Hypothalamus (tissue), 51 donors: ENCODE measurements around the gene SUMF1.
A peak's percentile ranks its signal among the peaks of the same experiment; 100 is the strongest.

Source experiments
- DNase-seq, 51 donors: peaks; one replicate each; lab custom pipeline; 2025; lab: John Stamatoyannopoulos, UW

Gene SUMF1

GRCh38 chr3:4395448-4395847 is 71.6 kb downstream of the SUMF1 start:
- no peak for DNase-seq

- no peak for DNase-seq
Measured at GRCh38 chr3:4394567-4394966, 72.5 kb downstream of the SUMF1 start.

- no peak for DNase-seq
Measured at GRCh38 chr3:4394048-4394447, 73.0 kb downstream of the SUMF1 start.

- peak in 1 of 51 donors; percentile 1 for DNase-seq
Measured at GRCh38 chr3:4392992-4393391, 74.1 kb downstream of the SUMF1 start.

- DNase-seq = no peak
Measured at GRCh38 chr3:4387210-4388204, 79.6 kb downstream of the SUMF1 start.

- no peak for DNase-seq
Measured at GRCh38 chr3:4385201-4385600, 81.9 kb downstream of the SUMF1 start.

GRCh38 chr3:4380013-4380412 is 87.1 kb downstream of the SUMF1 start:
- DNase-seq = no peak

GRCh38 chr3:4376499-4376898 is 90.6 kb downstream of the SUMF1 start:
- no peak for DNase-seq

- no peak for DNase-seq
Measured at GRCh38 chr3:4375911-4376310, 91.2 kb downstream of the SUMF1 start.

- no peak for DNase-seq
Measured at GRCh38 chr3:4373669-4374068, 93.4 kb downstream of the SUMF1 start.

GRCh38 chr3:4362523-4362922 is 104.5 kb downstream of the SUMF1 start:
- DNase-seq = no peak

- no peak for DNase-seq
Measured at GRCh38 chr3:4360817-4361216, 106.3 kb downstream of the SUMF1 start.

GRCh38 chr3:4359805-4360502 is 107.1 kb downstream of the SUMF1 start:
- no peak for DNase-seq

- no peak for DNase-seq
Measured at GRCh38 chr3:4358273-4358672, 108.8 kb downstream of the SUMF1 start.

GRCh38 chr3:4356546-4357410 is 110.3 kb downstream of the SUMF1 start:
- no peak for DNase-seq

- no peak for DNase-seq
Measured at GRCh38 chr3:4356220-4356540, 110.9 kb downstream of the SUMF1 start.

- DNase-seq = peak in 7 of 51 donors; percentile 2 to 24 (median 12)
Measured at GRCh38 chr3:4355401-4356219, 111.5 kb downstream of the SUMF1 start.

- no peak for DNase-seq
Measured at GRCh38 chr3:4351872-4352271, 115.2 kb downstream of the SUMF1 start.

- DNase-seq = peak in 1 of 51 donors; percentile 11
Measured at GRCh38 chr3:4351164-4351855, 115.8 kb downstream of the SUMF1 start.
